Omental fat pad (tissue), 4 donors: ENCODE measurements around the gene L3MBTL3. TPM values are rescaled to one million over a fixed set of nuclear protein-coding genes. Genes with fewer than 3 reads are reported as not detected.

ENCODE experiments used
- ATAC-seq: fragments of 150-250 bp; one replicate; pipeline ENCODE4 v1.9.1; 2016; ENCODE audit warnings: mild to moderate bottlenecking, moderate library complexity; ENCODE audit not compliant: low FRiP score
- DNase-seq: peaks from one replicate; pipeline ENCODE4 v3.0.0-alpha.2; 2019; ENCODE audit warnings: low spot score
- total RNA-seq, 4 donors: library from RNA; depleted of rRNA; stranded (reverse); fragments of >200 nt; gene quantifications; one replicate each; pipeline ENCODE4 v1.1.0, GENCODE V29; 2016
- TF ChIP-seq, protein P1 (sequence below), 3 donors: fragments of 450-650 bp; IDR thresholded peaks; one replicate each; pipeline ENCODE4 v1.5.1; 2016 to 2017; ENCODE audit warnings: antibody characterized with exemption in 3 of 3, mild to moderate bottlenecking in 3 of 3, moderate library complexity in 2 of 3

The L3MBTL3 gene
- total RNA-seq, 4 donors from 2014 or later: 6.9 to 22.2 (median 8.0) TPM

DNA sequence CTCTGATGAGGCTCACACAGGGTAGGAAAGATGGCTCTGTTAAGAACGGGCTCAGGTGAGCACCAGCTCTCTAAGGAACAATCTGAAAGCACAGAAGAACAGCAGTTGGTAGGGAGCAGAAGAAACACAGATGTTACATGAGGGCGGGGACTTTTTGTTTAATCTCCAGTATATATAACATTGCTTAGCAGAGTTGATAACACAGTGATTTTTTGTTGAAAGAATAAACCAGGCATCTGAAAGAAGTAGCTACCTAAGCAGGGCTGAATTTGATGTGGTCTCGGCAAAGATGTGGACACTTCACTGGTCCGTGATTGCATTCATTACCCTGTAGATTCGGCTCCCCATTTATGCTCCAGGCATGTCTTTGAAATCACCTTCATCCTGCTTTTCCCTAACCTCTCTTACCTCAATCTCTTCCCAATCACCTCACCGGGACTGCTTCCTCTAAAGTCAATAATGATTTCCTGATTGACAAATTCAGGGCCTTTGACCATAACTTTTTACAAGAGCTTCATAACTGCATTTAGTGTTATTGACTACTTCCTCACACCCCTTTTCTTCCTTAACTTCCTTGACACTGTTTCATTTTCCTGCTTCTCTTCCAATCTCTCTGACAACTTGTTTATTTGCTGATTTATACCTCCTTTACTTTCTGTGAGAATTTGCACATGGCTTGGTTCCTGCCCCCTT lies 170.0 kb downstream of the L3MBTL3 start:
- ATAC-seq (no peak), DNase-seq (no peak)
- TF ChIP-seq, protein P1, sequence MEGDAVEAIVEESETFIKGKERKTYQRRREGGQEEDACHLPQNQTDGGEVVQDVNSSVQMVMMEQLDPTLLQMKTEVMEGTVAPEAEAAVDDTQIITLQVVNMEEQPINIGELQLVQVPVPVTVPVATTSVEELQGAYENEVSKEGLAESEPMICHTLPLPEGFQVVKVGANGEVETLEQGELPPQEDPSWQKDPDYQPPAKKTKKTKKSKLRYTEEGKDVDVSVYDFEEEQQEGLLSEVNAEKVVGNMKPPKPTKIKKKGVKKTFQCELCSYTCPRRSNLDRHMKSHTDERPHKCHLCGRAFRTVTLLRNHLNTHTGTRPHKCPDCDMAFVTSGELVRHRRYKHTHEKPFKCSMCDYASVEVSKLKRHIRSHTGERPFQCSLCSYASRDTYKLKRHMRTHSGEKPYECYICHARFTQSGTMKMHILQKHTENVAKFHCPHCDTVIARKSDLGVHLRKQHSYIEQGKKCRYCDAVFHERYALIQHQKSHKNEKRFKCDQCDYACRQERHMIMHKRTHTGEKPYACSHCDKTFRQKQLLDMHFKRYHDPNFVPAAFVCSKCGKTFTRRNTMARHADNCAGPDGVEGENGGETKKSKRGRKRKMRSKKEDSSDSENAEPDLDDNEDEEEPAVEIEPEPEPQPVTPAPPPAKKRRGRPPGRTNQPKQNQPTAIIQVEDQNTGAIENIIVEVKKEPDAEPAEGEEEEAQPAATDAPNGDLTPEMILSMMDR (IDR thresholded peaks at IDR 0.05): no peak

DNA sequence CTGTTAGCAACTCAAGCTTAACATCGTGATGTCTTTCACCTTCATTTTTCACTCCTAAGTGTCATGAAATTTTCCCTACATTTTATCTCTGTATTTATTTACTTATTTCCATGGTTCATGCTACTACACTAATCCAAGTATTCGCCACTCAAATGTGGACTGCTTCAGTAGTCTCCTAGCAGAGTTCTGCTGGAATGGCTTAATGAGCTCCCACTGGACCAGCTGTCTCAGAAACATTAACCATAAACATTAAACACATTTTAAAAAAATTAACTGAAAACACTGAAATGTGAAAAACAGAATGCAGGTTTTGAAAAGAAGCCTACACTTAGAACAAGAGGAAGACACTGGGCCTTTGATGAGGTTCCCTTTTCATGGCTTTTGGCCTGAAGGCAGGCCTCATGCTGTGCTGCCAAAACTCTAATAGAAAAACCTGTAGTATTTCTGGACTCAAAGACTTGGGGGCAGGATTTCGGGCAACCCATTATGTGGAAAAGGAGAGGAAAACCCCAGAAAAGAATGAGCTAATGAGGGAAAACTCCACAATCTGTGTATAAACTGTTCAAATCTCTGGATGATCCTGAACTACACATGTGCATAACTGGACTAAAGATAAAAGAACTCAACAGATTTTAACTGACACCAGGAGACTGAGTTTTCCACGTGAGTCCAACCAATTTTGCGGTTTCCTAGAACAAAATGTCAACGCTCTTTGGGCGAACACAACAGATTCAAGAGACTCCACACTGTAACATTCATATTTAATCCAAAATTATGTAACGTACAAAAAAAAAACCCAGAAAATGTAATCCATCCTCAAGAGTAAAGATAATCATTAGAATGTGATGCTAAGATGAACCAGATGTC lies 171.4 kb downstream of the L3MBTL3 start:
- DNase-seq: no peak

More for the DNA sequence above, 171.4 kb downstream of the L3MBTL3 start:
- no peak for ATAC-seq
- TF ChIP-seq, protein P1 (IDR thresholded peaks at IDR 0.05): no peak

Other genes with a start within 250 kb of the L3MBTL3 start
- not detected for gene TMEM244, start 157.3 kb upstream of the L3MBTL3 start, total RNA-seq
- gene SAMD3, start 204.4 kb downstream of the L3MBTL3 start, total RNA-seq: 1 to 10 TPM; 1.3 to 3.3 (median 1.8) TPM